ENCODE data around the gene OXTR. TPM values are rescaled to one million over a fixed set of nuclear protein-coding genes. Genes with fewer than 3 reads are reported as not detected.

Gene OXTR
- total and polyA plus RNA-seq, 2 of the 4 experiments (the other 2 are of a cell fraction): 42.8 to 56.1 TPM

DNA sequence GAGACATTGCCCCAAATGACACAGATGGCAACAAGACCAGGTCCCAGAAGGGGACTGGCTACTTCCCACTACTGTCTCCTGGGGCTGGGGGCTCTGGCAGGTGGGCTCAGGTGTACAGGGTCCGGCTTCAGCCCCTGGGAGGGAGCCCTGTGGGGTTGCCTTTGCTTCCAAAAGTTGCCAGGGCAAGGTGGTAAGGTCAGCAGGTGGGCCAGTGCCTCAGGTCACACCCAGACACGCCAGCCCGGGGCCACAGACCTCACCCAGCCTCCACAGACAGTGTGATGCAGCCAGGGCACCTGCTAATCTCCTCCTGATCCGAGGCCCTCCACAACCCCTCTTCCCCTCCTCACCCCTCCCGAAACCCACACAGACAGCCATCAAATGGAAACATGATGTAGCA is 7.5 kb downstream of the OXTR start:
- Histone ChIP-seq H3K9me1 (ENCODE audit: insufficient read depth, low read length) (no peaks in the 10 kb centered on the region; the same call in 1 of the 2 replicates), H3K14ac (replicated peaks; ENCODE audit: low read depth, low read length) (no peak overlapping the region), H3K27me3 (ENCODE audit: control insufficient read depth, insufficient read depth, low read length) (peaks cover under 1% of the 10 kb centered on the region; the same call in 1 of the 2 replicates), H3K4me1 (ENCODE audit: control insufficient read depth, insufficient read depth, low read length) (no peaks in the 10 kb centered on the region), H2BK15ac (ENCODE audit: low read depth, low read length) (no peak overlapping the region), H4K5ac (ENCODE audit: low read depth, low read length) (no peak overlapping the region), H3K56ac (ENCODE audit: extremely low read depth, insufficient read depth, low read length) (no peak overlapping the region), H3K9ac (ENCODE audit: low read depth, low read length) (no peak overlapping the region), H3K36me3 (ENCODE audit: control insufficient read depth, insufficient read depth, low read length) (no peaks in the 10 kb centered on the region), H2AK9ac (replicated peaks; ENCODE audit: low read depth, low read length, poor library complexity) (no peak overlapping the region), H3K23ac (ENCODE audit: low read depth, low read length) (no peak overlapping the region), H3K79me1 (ENCODE audit: low read depth in 1 of 2, low read length in 2 of 2) (no peaks in the 10 kb centered on the region; a peak in 1 of 4 replicates), H3K4ac (ENCODE audit: low read depth, low read length) (no peak overlapping the region), H2BK120ac (ENCODE audit: low read depth, low read length) (no peak overlapping the region), H4K8ac (ENCODE audit: low read depth in 2 of 2, low read length in 2 of 2) (no peak overlapping the region), H3K4me2 (ENCODE audit: low read depth, low read length) (no peak overlapping the region), H3K4me3 (ENCODE audit: insufficient read depth, low read depth, low read length) (no peak overlapping the region), H2AFZ (replicated peaks; ENCODE audit: low read length, poor library complexity) (no peak overlapping the region), H2BK5ac (ENCODE audit: low read depth, low read length, poor library complexity, severe bottlenecking) (no peak overlapping the region), H4K20me1 (ENCODE audit: insufficient read depth, low read length) (no peaks in the 10 kb centered on the region), H4K91ac (ENCODE audit: insufficient read depth, low read depth, low read length) (no peak overlapping the region), H2AK5ac (ENCODE audit: low read depth, low read length) (no peak overlapping the region), H3K18ac (ENCODE audit: low read depth, low read length) (no peak overlapping the region), H2BK20ac (ENCODE audit: low read depth, low read length) (no peak overlapping the region), H3K9me3 (ENCODE audit: control insufficient read depth, insufficient read depth, low read length) (no peaks in the 10 kb centered on the region), H3K27ac (ENCODE audit: insufficient read depth, low read length) (no peak overlapping the region)
- TF ChIP-seq BHLHE40 (IDR thresholded peaks at IDR 0.05; ENCODE audit: low read depth, low read length) (no peak), POLR2A (IDR thresholded peaks at IDR 0.05; ENCODE audit: low read depth, low read length) (no peak), NFE2L2 (IDR thresholded peaks at IDR 0.05; ENCODE audit: low read depth, low read length) (no peak), CEBPB (IDR thresholded peaks at IDR 0.05; ENCODE audit: low read depth, low read length) (no peak)
- TF ChIP-seq, protein P1, sequence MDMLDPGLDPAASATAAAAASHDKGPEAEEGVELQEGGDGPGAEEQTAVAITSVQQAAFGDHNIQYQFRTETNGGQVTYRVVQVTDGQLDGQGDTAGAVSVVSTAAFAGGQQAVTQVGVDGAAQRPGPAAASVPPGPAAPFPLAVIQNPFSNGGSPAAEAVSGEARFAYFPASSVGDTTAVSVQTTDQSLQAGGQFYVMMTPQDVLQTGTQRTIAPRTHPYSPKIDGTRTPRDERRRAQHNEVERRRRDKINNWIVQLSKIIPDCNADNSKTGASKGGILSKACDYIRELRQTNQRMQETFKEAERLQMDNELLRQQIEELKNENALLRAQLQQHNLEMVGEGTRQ (IDR thresholded peaks at IDR 0.05; ENCODE audit: low read depth, low read length): no peak
- WGBS, 2 experiments (ENCODE audit: extremely low coverage in 2 of 2, insufficient read length in 1 of 2): no CpG with 5 or more reads among the region's 5 CpGs
- POLR2A ChIA-PET (ENCODE audit: unreplicated experiment): no interaction called here
- BruUV-seq (replicated peaks): no TSS peak
- DNase-seq: no peak
- CTCF ChIA-PET: no interaction called here
- ATAC-seq (ENCODE audit: low read depth): no peak
- intact Hi-C loops (cut with micrococcal nuclease) (no loop called here), dilution Hi-C loops (cut with HindIII; ENCODE audit: low sequenced_read_pairs, unreplicated experiment) (no loop called here), in situ Hi-C loops (cut with MboI; ENCODE audit: low sequenced_read_pairs) (loop anchor here (25.0 kb wide), 1 partner anchor 300 kb away; no protein-coding TSS in a partner anchor)

All from IMR-90 (cell line).